ENCODE data around the gene HMGB4.

Gene HMGB4

DNA sequence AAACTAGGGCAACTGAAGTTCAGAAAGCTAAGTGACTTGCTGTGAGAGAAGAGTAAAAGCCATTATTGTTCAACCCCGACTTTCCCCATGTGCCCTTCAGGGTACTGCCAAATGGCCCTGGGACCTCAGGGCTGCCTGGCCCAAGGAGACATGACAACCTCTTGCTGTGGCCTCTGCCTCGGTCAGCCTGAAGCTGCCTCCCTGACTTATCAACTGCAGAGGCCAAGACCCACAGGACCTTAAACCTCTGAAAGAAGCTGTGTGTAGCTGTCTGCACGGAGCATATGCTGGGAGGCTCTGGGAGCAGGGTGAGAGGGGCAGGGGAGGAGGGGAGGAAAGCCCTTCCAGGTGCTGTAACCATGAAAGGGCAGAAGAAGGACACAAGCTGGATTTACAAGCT, 35.9 kb downstream of the HMGB4 start:
- DNase-seq = no peak

DNA sequence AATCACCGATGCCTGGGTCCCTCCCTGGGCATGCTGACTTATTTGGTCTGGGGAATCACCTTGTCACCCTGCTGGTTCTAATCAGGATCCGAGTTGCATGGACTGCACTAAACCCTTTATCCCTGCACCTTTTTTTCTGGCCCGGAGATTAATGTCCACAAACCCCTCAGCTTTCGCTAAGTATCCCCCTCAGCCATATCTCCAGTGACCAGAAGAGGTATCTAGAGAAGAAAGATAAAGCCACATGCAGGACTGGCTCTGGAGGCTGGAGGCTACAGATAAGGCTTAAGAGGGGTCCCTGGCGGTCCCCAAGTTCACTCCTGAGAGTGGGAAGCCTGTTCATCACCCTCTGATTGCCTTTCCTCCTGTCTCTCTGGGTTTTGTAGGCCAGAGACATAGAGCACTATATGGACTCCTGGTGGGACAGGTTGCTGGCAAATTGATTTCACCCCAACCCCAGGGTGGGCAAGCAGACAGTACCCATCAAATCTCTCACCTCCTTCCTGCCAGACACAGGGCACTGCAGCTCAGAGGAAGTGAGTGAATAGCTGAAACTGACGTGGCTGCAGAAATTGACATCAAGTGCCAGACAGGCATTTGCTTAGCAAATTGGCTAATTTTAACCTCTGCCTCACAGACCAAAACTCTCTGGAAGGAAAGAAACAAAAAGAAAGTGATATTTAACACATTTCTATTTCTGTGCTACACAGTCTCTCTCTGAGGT, 38.8 kb downstream of the HMGB4 start:
- DNase-seq = no peak

DNA sequence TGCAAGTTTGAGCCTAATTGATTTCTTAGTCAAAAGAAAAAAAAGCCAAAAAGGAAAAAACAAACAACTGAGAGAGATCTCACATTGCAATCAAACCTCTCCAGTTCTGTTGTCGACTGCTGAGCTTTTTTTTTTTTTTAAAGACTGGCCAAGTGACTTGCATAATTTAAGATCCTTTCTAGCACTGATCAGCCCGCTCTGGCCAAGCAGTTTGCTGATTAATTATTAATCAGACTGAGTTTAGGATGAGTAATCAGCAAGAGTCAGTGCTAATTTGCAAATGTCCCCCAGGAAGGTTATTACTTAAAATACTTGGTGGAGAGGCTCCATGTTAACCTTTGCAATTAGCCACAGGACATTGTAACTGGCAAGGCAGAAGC, 39.3 kb downstream of the HMGB4 start:
- no peak for DNase-seq

DNA sequence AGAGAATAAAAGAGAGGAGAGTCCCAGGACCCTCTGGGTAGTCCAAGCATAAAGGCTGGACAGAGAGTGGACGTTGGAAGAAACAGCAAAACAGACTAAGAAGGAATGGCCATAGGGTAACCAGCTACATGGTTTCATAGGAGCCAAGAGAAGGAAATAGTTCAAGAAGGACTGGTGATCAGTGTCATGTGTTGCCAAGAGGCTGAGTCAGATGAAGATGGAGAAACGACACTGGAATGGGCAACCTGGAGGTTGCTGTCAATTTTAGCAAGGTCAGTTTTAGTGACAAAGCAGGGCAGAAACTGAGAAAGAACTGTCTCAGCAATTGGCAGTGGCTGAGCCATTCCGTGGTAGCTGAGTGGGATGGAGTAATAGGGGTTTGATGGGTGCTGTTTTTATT, 41.4 kb downstream of the HMGB4 start:
- DNase-seq = no peak

DNA sequence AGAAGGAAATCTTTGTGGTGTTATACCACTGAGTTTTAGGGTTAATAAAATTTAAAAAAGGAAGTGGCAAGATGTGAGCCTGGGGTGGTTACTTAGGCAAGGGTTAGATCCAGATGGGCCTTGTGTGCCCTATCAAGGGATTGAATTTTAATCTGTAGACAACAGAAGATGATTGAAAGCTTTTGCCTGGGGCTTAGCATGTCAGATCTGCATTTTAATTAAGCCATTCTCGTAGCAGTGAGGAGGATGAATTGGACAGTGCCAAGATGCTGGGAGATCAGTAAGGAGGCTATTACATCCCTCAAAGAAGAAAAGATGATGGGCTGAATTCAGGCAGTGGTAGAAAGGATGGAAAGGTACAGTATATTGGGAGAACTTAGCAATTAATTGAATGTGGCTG, 42.3 kb downstream of the HMGB4 start:
- no peak for DNase-seq

DNA sequence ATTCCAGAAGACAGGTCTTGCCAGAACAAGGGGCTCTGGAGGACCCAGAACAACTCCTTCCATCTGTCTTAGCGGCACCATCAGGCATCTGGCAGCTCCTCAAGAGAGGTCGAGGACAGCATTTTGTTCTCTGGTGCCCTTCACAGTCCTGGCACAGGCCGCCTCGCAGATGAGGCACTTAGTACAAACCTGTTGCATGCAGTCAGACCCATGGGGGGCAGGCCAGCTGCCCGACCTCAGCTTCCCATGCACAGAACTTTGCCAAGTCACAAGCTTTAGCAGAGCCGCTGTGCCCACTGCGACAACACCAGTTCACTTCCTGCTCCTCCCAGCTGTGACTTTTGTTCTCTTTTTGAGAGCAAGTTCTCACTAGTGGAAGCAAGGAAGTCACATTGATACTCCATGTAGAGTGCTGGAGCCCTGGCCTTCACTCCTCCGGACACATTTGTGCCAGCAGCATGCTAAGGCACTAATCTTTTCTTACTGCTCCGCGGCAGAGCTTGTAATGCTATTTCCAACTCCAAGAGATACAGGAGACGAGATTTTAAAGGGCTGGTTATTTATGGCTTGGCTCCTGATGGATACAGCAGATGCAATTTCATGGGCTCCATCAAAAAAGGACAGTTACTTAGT, 44.6 kb downstream of the HMGB4 start:
- DNase-seq = no peak
